Spleen (tissue), 7 donors: Measurements from ENCODE around the gene COLEC12.

Experiments used
- CTCF ChIP-seq, 11 experiments: fragments of 200-600 bp in 7 of 11; fragments of 450-650 bp in 4 of 11; sonication (generic) in 4 of 11; IDR thresholded peaks in 8 of 11; conservative IDR thresholded peaks in 3 of 11; 1 replicate in 7 of 11; 2 replicates in 4 of 11; pipeline versions ENCODE4 v1.4.0 to v1.8.0; 2016 to 2021; ENCODE audit warnings: antibody characterized with exemption in 11 of 11, inconsistent platforms in 4 of 11, mild to moderate bottlenecking in 1 of 11
- POLR2A ChIP-seq, 3 donors: fragments of 450-650 bp; IDR thresholded peaks; one replicate each; pipeline ENCODE4 v1.5.1; 2017; ENCODE audit warnings: antibody characterized with exemption in 3 of 3, mild to moderate bottlenecking in 1 of 3
- donor health status: DM: no; HTN: no; CAD: no; lungs with moderate emphysema.
- donor health status: DM: no; HTN: no; CAD: no.
- donor health status: DM: no; HTN: no; CAD: no.

DNA sequence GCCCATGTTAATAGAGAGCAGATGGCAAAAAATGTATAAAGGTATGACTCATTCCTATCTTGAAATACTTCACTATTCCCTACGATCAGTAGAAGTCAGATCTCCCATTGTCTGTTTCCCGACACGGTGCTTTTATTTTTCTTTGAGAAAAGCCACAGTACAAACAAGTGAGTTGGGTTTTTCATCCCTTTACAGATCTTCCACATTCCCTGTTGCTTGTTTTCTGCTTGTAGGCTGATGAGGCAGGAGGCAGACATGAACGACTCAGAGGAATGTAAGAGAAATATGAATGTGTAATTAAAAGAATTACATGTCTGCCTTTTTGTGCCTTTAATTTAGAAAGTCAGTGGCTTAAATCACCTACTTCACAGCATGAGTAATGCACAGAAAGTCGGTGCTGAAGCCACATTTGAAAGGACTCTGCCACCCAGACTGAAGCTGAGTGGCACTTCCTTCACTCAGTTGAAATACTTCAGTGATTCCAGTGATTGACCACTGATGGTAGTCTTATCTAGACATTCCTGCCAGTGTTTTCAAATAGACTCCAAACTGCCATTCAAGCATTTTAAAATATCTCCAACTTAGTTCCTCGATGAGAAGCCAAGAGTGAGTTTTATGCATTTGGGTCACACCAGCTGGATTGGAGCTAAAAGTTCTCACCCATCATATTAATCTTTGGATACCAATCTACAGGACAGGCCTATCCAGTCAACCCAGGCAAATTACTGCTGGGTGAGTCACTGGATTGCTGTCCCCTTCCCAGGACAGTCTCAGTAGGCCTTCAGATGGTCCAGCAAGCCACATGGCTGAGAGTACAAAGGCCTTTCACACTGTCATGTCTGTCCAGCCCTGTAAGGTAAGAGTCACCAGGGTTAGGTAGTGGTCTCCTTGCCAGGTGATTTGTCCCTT lies 79.0 kb downstream of the COLEC12 start:
- TF ChIP-seq CTCF (IDR thresholded peaks at IDR 0.05 in 8 of 11, conservative IDR thresholded peaks at IDR 0.05 in 3 of 11) (no peak), POLR2A (IDR thresholded peaks at IDR 0.05) (no peak)
